Testis (tissue), 3 donors: ENCODE data around the gene TRIB2. TPM values are rescaled to one million over a fixed set of nuclear protein-coding genes. Genes with fewer than 3 reads are reported as not detected.

Source experiments
- DNase-seq: peaks from one replicate; pipeline ENCODE4 v3.0.0-alpha.2; 2019
- H3K27ac ChIP-seq, 2 donors: fragments of 200-600 bp; sonication (generic); one replicate each; pipeline ENCODE4 v1.5.1; 2019
- H3K27me3 ChIP-seq: fragments of 200-600 bp; sonication (generic); one replicate; pipeline ENCODE4 v1.5.1; 2019
- H3K36me3 ChIP-seq: fragments of 200-600 bp; sonication (generic); one replicate; pipeline ENCODE4 v1.5.1; 2017; ENCODE audit warnings: low read depth; ENCODE audit errors: missing control alignments
- H3K4me1 ChIP-seq: fragments of 200-600 bp; sonication (generic); one replicate; pipeline ENCODE4 v1.5.1; 2019
- H3K4me3 ChIP-seq, 2 donors: fragments of 200-600 bp; sonication (generic); one replicate each; pipeline ENCODE4 v1.5.1; 2017 to 2019
- H3K9me3 ChIP-seq: fragments of 200-600 bp; sonication (generic); one replicate; pipeline ENCODE4 v1.5.1; 2017
- POLR2A ChIP-seq: fragments of 450-650 bp; IDR thresholded peaks from one replicate; pipeline ENCODE4 v1.6.1; 2017; ENCODE audit warnings: antibody characterized with exemption, mild to moderate bottlenecking, moderate library complexity
- WGBS, 2 donors: methylation state at CpG; one replicate each; pipeline ENCODE4 v1.1.5; 2018; 5-methylcytosine and 5-hydroxymethylcytosine counted together
- intact Hi-C: fragments of 100-400 bp; cut with DNase I; formaldehyde crosslinking; loops from one replicate; pipeline ENCODE4 v1.15.1; 2023; ENCODE audit warnings: low total_unique reads
- polyA plus RNA-seq: library from polyadenylated mRNA; stranded (reverse); fragments of 350-450 nt; fragmentation: Illumina TruSeq; extraction: RNeasy Lipid Tissue Mini Kit (QIAGEN cat#74804); gene quantifications from one replicate; pipeline ENCODE4 v1.2.3, GENCODE V29; 2014; ENCODE audit warnings: low read depth, low replicate concordance; ENCODE audit not compliant: insufficient read depth
- total RNA-seq, 2 donors: library from RNA; depleted of rRNA; stranded (reverse); fragments of >200 nt; gene quantifications; one replicate each; pipeline ENCODE4 v1.2.3, GENCODE V29; 2016
- TF ChIP-seq, protein P1 (sequence below), 3 experiments: fragments of 450-650 bp in 2 of 3; fragments of 200-600 bp in 1 of 3; sonication (generic) in 1 of 3; IDR thresholded peaks; one replicate each; pipeline ENCODE4 v1.5.1; 2016 to 2019; ENCODE audit warnings: antibody characterized with exemption in 3 of 3, mild to moderate bottlenecking in 2 of 3, moderate library complexity in 1 of 3

The TRIB2 gene
- total and polyA plus RNA-seq, 3 donors from 2014 or later: 54.9 to 190 (median 189) TPM

GRCh38 chr2:12725233-12726187, 8.8 kb downstream of the TRIB2 start:
- WGBS, 2 donors: 47 to 48% methylated on average over 9 to 12 of the region's 12 CpGs
- no peaks in the 10 kb centered on the region for H3K27me3 ChIP-seq
- peaks cover 58% of the 10 kb centered on the region for H3K4me1 ChIP-seq
- intact Hi-C loops: loop anchor here (10.0 kb wide), 2 partner anchors 209 to 279 kb away; no protein-coding TSS in a partner anchor
- no peaks in the 10 kb centered on the region for H3K36me3 ChIP-seq
- no peaks in the 10 kb centered on the region for H3K9me3 ChIP-seq
- no peak overlapping the region for H3K4me3 ChIP-seq
- TF ChIP-seq POLR2A: no peak
- TF ChIP-seq, protein P1, sequence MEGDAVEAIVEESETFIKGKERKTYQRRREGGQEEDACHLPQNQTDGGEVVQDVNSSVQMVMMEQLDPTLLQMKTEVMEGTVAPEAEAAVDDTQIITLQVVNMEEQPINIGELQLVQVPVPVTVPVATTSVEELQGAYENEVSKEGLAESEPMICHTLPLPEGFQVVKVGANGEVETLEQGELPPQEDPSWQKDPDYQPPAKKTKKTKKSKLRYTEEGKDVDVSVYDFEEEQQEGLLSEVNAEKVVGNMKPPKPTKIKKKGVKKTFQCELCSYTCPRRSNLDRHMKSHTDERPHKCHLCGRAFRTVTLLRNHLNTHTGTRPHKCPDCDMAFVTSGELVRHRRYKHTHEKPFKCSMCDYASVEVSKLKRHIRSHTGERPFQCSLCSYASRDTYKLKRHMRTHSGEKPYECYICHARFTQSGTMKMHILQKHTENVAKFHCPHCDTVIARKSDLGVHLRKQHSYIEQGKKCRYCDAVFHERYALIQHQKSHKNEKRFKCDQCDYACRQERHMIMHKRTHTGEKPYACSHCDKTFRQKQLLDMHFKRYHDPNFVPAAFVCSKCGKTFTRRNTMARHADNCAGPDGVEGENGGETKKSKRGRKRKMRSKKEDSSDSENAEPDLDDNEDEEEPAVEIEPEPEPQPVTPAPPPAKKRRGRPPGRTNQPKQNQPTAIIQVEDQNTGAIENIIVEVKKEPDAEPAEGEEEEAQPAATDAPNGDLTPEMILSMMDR (IDR thresholded peaks at IDR 0.05): no peak
- peak overlapping the region; percentile 87 to 96 for H3K27ac ChIP-seq
- no peak for DNase-seq

DNA sequence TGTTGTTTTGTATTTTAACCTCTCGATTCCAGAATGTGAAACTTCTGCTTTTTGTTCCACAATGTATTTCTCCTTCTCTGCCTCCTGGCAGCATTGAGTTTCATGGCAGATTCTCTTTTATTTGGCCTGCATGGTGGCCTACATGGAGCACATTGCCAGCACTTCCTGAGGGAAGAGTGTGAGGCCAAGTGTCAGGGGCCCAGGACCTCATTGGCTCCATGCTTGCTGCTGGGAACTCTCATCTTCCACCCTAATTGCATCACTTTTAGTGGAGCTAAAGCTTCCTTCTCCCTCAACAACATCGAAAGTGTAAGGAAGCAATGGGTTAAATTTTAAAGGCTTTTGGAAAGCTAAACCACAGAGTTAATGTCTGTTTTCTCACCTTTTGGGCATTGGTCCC, 9.5 kb downstream of the TRIB2 start:
- H3K9me3 ChIP-seq: no peaks in the 10 kb centered on the region
- 37 to 47% methylated on average over 2 of the region's 2 CpGs for WGBS, 2 donors
- intact Hi-C loops: loop anchor here (10.0 kb wide), 2 partner anchors 209 to 279 kb away; no protein-coding TSS in a partner anchor

GRCh38 chr2:12727065-12727464, 10.3 kb downstream of the TRIB2 start:
- no peaks in the 10 kb centered on the region for H3K27me3 ChIP-seq
- peaks cover 66% of the 10 kb centered on the region for H3K4me1 ChIP-seq
- no peaks in the 10 kb centered on the region for H3K9me3 ChIP-seq
- no peaks in the 10 kb centered on the region for H3K36me3 ChIP-seq
- peak overlapping the region; percentile 5 to 96 for H3K27ac ChIP-seq
- no peak for DNase-seq
- TF ChIP-seq POLR2A: no peak
- TF ChIP-seq, protein P1 (IDR thresholded peaks at IDR 0.05): no peak
- no peak overlapping the region for H3K4me3 ChIP-seq
- WGBS, 2 donors: 61 to 66% methylated on average over 6 of the region's 6 CpGs
- intact Hi-C loops: loop anchor here (10.0 kb wide), 2 partner anchors 208 to 278 kb away; no protein-coding TSS in a partner anchor

More for the DNA sequence above, 9.5 kb downstream of the TRIB2 start:
- no peaks in the 10 kb centered on the region for H3K27me3 ChIP-seq
- peak overlapping the region; percentile 87 to 96 for H3K27ac ChIP-seq
- no peak overlapping the region for H3K4me3 ChIP-seq
- H3K36me3 ChIP-seq: no peaks in the 10 kb centered on the region
- peaks cover 58% of the 10 kb centered on the region for H3K4me1 ChIP-seq
- DNase-seq: no peak
- TF ChIP-seq, protein P1 (IDR thresholded peaks at IDR 0.05): no peak
- TF ChIP-seq POLR2A: no peak

GRCh38 chr2:12727641-12728040, 10.9 kb downstream of the TRIB2 start:
- 58 to 74% methylated on average over 5 of the region's 5 CpGs for WGBS, 2 donors
- Histone ChIP-seq H3K4me1 (peaks cover 72% of the 10 kb centered on the region), H3K36me3 (no peaks in the 10 kb centered on the region)

More at GRCh38 chr2:12727641-12728040, 10.9 kb downstream of the TRIB2 start:
- intact Hi-C loops: loop anchor here (10.0 kb wide), 2 partner anchors 207 to 277 kb away; no protein-coding TSS in a partner anchor
- TF ChIP-seq POLR2A: no peak
- TF ChIP-seq, protein P1 (IDR thresholded peaks at IDR 0.05): no peak
- Histone ChIP-seq H3K9me3 (no peaks in the 10 kb centered on the region), H3K4me3 (no peak overlapping the region), H3K27me3 (no peaks in the 10 kb centered on the region), H3K27ac (peak overlapping the region; percentile 5 to 96)
- no peak for DNase-seq
